ENCODE results near the gene HINT2. TPM values are rescaled to one million over a fixed set of nuclear protein-coding genes. Genes with fewer than 3 reads are reported as not detected.

HINT2 gene
- total RNA-seq, 1 donor from 2014 or later: 30.7 TPM

DNA sequence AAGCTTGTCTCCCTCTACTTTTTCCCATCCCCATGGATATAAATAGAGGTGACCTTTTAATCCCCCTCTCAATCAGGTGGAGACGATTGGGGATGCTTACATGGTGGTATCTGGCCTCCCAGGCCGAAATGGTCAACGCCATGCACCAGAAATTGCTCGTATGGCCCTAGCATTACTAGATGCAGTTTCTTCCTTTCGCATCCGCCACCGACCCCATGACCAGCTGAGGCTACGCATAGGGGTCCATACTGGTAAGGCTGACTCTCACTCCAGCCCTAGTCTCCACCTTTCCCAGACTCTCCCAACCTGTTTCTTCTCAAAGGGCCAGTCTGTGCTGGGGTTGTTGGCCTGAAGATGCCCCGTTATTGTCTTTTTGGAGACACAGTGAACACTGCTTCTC, 6.4 kb downstream of the HINT2 start:
- Mint-ChIP-seq H3K4me3 (no peak overlapping the region), H3K27ac (no peak overlapping the region), H3K27me3 (ENCODE audit: low read depth) (no peaks in the 10 kb centered on the region), H3K4me1 (peaks cover 14% of the 10 kb centered on the region), H3K9me3 (no peaks in the 10 kb centered on the region), H3K36me3 (peaks cover 16% of the 10 kb centered on the region)
- no peak for DNase-seq (ENCODE audit: low spot score in 2 of 2, unreplicated experiment in 2 of 2)
- TF ChIP-seq, protein P1, sequence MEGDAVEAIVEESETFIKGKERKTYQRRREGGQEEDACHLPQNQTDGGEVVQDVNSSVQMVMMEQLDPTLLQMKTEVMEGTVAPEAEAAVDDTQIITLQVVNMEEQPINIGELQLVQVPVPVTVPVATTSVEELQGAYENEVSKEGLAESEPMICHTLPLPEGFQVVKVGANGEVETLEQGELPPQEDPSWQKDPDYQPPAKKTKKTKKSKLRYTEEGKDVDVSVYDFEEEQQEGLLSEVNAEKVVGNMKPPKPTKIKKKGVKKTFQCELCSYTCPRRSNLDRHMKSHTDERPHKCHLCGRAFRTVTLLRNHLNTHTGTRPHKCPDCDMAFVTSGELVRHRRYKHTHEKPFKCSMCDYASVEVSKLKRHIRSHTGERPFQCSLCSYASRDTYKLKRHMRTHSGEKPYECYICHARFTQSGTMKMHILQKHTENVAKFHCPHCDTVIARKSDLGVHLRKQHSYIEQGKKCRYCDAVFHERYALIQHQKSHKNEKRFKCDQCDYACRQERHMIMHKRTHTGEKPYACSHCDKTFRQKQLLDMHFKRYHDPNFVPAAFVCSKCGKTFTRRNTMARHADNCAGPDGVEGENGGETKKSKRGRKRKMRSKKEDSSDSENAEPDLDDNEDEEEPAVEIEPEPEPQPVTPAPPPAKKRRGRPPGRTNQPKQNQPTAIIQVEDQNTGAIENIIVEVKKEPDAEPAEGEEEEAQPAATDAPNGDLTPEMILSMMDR (IDR thresholded peaks at IDR 0.05; ENCODE audit: unreplicated experiment): no peak

DNA sequence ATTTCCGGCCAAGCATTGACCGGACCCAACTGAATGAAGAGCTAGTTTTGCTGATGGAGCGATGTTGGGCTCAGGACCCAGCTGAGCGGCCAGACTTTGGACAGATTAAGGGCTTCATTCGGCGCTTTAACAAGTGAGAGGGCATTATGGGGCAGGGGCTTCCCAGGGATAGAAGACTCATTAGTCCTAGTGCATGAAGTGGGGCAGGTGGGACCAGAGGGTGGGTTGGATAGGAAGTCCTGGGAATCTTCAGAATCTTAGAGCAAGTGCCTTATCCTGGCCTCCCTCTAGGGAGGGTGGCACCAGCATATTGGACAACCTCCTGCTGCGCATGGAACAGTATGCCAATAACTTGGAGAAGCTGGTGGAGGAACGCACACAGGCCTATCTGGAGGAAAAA, 8.7 kb downstream of the HINT2 start:
- TF ChIP-seq, protein P1 (IDR thresholded peaks at IDR 0.05; ENCODE audit: unreplicated experiment): no peak
- Mint-ChIP-seq H3K27ac (no peak overlapping the region), H3K4me1 (no peaks in the 10 kb centered on the region), H3K36me3 (peaks cover 28% of the 10 kb centered on the region), H3K27me3 (ENCODE audit: low read depth) (no peaks in the 10 kb centered on the region), H3K9me3 (no peaks in the 10 kb centered on the region), H3K4me3 (no peak overlapping the region)
- no peak for DNase-seq (ENCODE audit: low spot score in 2 of 2, unreplicated experiment in 2 of 2)

DNA sequence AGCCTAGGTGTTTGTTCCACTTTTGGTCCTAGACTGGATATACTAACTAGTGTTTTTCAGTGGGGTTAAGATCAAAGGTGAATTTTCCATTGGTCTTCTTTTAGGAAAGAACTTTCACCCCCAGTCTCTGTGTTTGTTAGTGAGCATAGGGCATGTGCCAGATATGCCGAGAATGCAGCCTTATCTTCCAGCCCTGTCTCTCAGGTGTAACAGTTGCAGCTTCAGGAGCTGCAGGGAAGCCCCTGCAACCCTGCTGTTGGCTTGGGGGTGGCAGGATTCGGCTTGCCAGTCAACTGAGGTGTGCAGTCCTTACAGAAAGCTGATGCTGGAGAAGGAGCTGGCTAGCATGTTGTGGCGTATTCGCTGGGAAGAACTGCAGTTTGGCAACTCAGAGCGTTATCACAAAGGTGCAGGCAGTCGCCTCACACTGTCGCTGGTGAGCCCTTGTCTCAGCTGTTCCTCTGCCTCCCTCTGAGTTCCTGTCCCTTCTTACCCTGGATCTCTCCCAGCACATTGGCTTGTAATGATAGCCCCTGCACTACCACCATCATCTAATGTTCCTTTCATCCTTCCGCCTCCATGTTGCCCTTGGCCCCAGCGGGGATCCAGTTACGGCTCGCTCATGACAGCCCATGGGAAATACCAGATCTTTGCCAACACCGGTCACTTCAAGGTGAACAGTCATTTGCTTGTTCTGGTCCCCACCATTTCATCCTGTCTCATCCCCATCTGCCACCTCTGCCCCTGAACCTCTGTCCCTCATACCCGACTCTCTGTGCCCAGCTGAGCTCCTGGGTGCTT, 13.3 kb downstream of the HINT2 start:
- Mint-ChIP-seq H3K4me3 (no peak overlapping the region), H3K27ac (no peak overlapping the region)

DNA sequence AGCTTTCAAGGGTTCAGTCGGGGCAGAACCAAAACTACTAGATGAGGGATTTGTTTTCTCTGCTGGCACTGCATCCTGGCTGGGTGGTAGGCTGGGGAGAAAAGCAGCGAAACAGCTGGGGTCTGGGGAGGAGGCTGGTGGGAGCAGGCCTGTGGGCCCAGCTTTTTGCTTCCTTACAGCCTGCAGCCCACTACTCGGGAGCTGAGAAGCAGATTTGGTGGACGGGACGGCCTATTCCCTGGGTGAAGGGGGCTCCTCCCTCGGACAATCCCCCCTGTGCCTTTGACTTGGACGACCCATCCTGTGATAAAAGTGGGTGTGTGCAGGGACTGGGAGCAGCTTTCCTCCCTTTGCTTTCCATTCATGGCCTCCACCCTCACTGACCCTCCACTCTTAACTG, 14.3 kb downstream of the HINT2 start:
- TF ChIP-seq, protein P1 (IDR thresholded peaks at IDR 0.05; ENCODE audit: unreplicated experiment): no peak
- Mint-ChIP-seq H3K36me3 (peaks cover 29% of the 10 kb centered on the region), H3K4me1 (peaks cover 1% of the 10 kb centered on the region), H3K27me3 (ENCODE audit: low read depth) (no peaks in the 10 kb centered on the region), H3K9me3 (no peaks in the 10 kb centered on the region), H3K27ac (no peak overlapping the region), H3K4me3 (no peak overlapping the region)
- DNase-seq (ENCODE audit: low spot score in 2 of 2, unreplicated experiment in 2 of 2): no peak

More for the DNA sequence above, 13.3 kb downstream of the HINT2 start:
- Mint-ChIP-seq H3K27me3 (ENCODE audit: low read depth) (no peaks in the 10 kb centered on the region), H3K36me3 (peaks cover 31% of the 10 kb centered on the region), H3K9me3 (no peaks in the 10 kb centered on the region), H3K4me1 (no peaks in the 10 kb centered on the region)
- DNase-seq (ENCODE audit: low spot score in 2 of 2, unreplicated experiment in 2 of 2): no peak
- TF ChIP-seq, protein P1 (IDR thresholded peaks at IDR 0.05; ENCODE audit: unreplicated experiment): no peak

DNA sequence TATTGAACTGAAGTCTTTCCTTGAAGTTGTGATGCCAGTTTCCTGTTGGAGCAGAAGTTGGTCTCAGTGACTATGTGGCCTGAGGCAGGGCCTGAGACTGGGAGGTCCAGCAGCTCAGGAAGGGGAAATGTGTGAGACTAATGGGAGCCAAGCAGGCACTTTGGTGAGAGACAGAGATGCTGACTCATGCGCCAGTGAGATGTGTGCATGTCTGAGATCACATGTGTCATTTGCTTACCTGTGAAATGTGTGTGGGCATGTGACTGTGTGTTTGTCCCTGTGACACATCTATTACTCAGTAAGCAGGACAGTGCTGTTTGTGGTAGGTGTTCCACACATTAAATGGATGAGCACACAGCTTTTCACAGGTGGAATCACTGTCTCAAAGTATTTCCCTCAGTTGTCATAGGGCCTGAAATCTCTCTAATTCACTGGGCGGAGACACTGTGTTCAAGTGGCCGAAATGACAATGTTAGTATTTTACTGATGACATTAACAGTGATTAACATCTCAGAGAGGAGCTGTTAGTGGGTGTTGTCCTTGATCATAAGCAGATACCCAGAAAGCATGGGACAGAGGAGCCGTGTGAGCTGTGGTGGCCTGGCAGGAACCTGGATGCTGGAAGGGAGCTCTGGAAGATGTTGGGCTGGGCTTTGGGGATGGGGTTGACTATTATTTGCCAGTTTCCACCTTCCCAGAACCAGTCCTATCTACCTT, 16.0 kb downstream of the HINT2 start:
- Mint-ChIP-seq H3K9me3 (no peaks in the 10 kb centered on the region), H3K27ac (no peak overlapping the region), H3K27me3 (ENCODE audit: low read depth) (no peaks in the 10 kb centered on the region), H3K4me1 (peaks cover 14% of the 10 kb centered on the region), H3K36me3 (peaks cover 23% of the 10 kb centered on the region), H3K4me3 (no peak overlapping the region)
- DNase-seq (ENCODE audit: low spot score in 2 of 2, unreplicated experiment in 2 of 2): no peak
- TF ChIP-seq, protein P1 (IDR thresholded peaks at IDR 0.05; ENCODE audit: unreplicated experiment): no peak

All from mesothelial cell of epicardium (in vitro differentiated cells).